ENCODE results near the gene SUSD5.

SUSD5 gene

GRCh38 chr3:33219175-33219487, 521 bp upstream of the SUSD5 start:
- TF ChIP-seq CTCF (IDR thresholded peaks at IDR 0.05; ENCODE audit: borderline replicate concordance, insufficient read depth, low read depth, low read length), result no peak
- no peak overlapping the region for H3K4me3 ChIP-seq (ENCODE audit: low read depth, low read length)

- no peak for TF ChIP-seq CTCF (IDR thresholded peaks at IDR 0.05; ENCODE audit: borderline replicate concordance, insufficient read depth, low read depth, low read length)
- no peak overlapping the region for H3K4me3 ChIP-seq (ENCODE audit: low read depth, low read length)
Observed at GRCh38 chr3:33217866-33218445, 654 bp downstream of the SUSD5 start.

DNA sequence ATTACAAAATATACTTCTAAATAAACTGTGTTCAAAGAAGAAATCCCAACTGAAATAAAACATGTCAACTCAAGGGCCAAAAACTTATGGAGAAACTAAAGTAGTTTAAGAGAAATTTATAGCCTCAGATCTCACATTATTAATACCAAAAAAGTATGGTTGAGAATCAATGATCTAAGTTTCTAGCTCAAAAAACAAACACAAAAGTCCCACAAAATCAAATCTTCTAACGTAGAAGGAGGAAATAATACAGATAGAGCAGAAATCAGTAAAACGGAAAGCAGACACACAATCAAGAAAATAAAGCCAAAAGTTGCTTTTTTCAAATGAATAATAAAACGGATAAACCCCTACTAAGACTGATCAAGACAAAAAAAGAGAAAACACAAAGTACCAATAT, 2.9 kb downstream of the SUSD5 start:
- H3K4me3 ChIP-seq (ENCODE audit: low read depth, low read length), result no peak overlapping the region
- no peak for TF ChIP-seq CTCF (IDR thresholded peaks at IDR 0.05; ENCODE audit: borderline replicate concordance, insufficient read depth, low read depth, low read length)

GRCh38 chr3:33212406-33212805, 6.2 kb downstream of the SUSD5 start:
- no peak for TF ChIP-seq CTCF (IDR thresholded peaks at IDR 0.05; ENCODE audit: borderline replicate concordance, insufficient read depth, low read depth, low read length)
- H3K4me3 ChIP-seq (ENCODE audit: low read depth, low read length), result no peak overlapping the region

DNA sequence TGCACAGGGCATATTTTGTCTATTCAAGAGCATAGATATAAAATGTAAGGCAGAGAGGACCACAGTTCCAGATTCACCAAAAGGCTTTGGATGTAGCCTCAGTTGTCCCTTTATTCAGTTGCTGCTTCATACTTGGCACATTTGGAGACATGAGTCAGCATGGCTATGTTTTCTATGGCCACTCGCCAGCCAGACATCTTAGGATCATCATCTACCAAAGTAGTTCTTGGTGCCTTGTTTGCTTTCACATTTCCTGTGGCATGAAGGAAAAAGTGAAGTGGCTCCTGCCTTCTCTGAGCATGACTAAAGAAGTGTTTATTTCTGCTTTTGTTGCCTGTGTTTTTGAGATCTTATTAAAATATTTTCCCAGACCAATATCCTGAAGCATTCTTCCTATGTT, 7.2 kb downstream of the SUSD5 start:
- TF ChIP-seq CTCF (IDR thresholded peaks at IDR 0.05; ENCODE audit: borderline replicate concordance, insufficient read depth, low read depth, low read length), result no peak
- no peak overlapping the region for H3K4me3 ChIP-seq (ENCODE audit: low read depth, low read length)

- TF ChIP-seq CTCF (IDR thresholded peaks at IDR 0.05; ENCODE audit: borderline replicate concordance, insufficient read depth, low read depth, low read length), result no peak
Observed at GRCh38 chr3:33209357-33209756, 9.3 kb downstream of the SUSD5 start.

DNA sequence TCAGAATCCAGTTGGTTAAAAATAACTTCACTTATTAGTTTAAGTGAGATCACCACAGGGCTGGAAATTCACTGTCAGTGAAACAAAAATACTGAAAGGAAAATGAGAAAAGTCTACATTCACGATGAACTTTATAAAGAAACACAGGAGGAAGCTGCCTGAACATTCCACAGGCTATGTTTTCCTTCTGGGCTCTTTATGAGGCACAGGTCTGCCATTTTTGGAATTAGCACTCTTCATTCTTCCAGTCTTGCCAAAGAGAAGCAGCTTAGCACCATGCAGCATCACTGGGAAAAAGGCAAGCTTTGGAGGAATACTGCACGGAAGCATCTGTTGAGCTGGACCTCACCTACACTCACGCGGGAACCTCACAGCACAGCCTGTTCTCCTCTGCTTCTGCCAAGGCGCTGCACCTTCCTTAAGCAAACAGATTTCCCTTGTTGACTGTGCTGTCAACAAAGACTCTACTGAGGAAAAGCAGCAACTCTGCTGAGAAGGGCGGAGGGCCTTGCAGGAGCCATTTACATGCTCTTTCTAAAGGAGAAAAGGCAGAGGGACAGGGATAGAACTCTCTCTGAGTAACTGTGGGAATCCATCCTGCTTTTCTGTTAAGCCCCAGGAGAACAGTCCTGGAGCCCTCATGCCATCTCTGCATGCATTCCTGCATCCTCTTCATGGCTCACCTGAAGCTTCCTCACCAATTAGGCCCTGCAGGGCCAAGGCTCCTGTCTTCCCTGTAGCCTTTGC, 15.7 kb downstream of the SUSD5 start:
- no peak for TF ChIP-seq CTCF (IDR thresholded peaks at IDR 0.05; ENCODE audit: borderline replicate concordance, insufficient read depth, low read depth, low read length)
- H3K4me3 ChIP-seq (ENCODE audit: low read depth, low read length), result no peak overlapping the region

More at GRCh38 chr3:33209357-33209756, 9.3 kb downstream of the SUSD5 start:
- no peak overlapping the region for H3K4me3 ChIP-seq (ENCODE audit: low read depth, low read length)

All from GM12875 (cell line).